Stimulated activated CD4-positive, alpha-beta T cell treated with anti-CD3 and anti-CD28 coated beads, Interleukin-15, amount 100 ng/mL, for 24 hours (primary cell): Measurements from ENCODE around the gene CEP72.
"Not testable (repeated sequence)": the region's sequence is repeated elsewhere in the genome, so short reads cannot be mapped to it uniquely, and the experiment has no call there.

ENCODE experiments used
- DNase-seq: peaks from one replicate; pipeline ENCODE4 v3.0.0-alpha.2; 2020

The CEP72 gene

DNA sequence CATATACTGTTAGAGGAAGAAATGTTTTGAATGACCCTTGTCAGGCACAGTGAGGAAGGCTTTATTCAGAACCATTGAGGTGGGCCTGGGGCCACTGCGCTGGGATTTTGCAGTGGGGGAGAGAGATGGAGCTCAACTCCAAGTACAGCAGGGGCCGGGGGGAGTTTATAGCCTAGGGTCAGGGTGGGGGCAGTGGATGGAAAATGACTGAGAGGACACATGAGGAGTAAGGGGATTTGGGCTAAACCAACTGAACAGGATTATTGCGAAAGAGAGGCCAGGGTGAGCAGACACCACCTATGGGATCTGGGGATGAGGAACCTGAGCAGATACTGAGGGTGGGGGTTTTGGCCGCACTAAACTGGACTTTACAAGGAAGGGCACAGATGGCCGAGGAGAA is 6.3 kb downstream of the CEP72 start:
- DNase-seq: no peak

DNA sequence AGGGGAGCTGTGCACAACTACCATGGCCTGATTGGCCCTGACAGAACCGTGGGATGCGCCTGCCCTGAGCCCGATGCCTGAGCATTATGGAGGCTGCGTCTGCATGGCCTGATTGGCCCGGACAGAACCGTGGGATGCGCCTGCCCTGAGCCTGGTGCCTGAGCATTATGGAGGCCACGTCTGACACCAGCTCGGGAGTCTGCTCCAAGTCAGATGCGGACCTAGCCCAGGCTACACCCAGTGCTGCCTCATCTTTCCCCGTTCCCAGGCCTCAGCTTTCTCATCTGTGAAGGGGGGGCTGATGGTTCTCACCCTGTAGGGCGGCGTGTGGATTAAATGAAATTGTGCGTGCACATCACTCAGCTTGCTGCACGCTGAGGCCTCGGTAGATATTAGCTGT is 7.3 kb downstream of the CEP72 start:
- DNase-seq: no peak

DNA sequence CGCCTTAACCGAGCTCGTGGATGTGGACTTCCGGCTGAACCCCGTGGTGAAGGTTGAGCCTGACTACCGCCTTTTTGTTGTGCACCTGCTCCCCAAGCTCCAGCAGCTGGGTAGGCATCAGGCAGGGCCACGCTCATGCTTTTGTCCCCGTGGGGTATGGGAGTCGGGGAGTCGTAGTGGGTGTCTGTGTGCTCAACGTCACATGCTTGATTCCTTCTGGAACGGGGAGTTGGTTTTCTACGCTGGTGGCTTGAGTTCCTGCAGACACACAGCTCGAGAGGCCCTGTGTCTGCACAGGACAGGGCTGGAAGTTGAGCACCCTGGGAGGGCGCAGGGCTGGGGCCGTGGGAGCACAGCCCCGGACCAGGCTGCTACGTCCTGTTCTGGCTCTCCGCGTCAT is 8.0 kb downstream of the CEP72 start:
- no peak for DNase-seq

DNA sequence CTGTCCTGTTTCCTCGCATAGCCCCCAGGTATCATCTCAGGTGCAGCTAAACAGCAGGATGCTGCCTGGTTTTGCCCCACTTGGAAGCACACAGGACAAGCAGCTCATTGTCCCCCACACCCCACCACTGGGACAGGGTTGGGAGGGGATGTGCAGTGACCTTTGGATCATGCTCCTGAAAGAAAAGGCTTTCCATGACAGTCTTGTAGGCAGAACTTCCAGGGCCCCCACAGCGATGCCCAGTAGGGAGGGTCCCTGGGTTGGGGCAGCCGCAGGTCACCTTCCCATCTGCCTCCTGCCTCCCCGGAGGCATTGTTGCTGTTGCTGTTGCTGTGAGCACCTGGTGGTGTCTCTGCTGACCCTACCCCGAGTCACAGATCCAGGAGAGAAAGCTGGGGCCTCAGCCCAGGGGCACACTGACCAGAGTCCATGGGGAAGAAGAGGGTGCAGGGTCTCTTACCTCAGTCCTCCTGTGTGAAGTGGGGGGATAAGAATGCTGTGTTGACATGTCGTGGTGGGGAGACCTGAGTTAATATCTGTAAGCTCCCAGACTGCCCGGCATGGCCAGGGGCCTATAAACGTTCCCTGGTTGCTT is 8.5 kb downstream of the CEP72 start:
- DNase-seq: no peak

DNA sequence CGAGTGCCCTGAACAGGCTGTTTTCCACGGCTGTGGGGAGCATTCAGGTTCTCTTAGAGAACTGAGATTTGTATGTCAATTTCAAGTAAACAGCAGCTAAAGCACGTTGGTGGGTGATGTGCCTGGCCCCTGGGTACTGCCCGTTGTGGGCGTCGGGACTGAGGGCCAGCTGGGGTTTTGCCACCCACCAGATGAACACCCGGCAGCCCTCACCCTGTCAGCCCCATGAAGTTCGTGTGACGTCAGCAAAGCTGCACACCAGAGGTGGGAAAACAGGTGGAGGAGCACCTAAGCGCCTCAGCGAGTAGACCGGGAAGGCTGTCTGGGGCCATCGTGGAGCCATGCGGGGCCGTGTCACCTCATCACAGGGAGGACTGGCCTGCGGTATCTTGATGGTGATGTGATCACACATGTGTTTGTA is 9.2 kb downstream of the CEP72 start:
- DNase-seq: no peak

DNA sequence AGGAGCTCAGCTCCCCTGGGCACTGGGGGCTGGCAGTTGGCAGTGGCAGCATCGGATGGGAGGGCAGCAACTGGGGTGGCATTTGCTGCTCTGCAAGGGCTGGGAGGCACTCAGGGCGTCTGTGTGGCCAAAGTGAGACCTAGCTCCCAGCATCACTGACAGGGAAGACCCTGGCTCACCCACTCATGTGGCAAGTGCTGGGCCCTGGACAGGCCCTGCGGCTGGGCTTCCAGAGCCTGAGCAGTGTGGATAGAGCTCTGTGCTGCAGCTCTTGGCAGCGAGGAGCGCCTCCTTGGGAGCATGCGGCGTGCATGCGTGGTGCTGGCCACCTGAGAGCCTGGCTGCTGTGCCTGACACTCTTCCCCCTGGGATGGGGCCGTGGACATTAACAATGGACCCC is 10.2 kb downstream of the CEP72 start:
- no peak for DNase-seq

DNA sequence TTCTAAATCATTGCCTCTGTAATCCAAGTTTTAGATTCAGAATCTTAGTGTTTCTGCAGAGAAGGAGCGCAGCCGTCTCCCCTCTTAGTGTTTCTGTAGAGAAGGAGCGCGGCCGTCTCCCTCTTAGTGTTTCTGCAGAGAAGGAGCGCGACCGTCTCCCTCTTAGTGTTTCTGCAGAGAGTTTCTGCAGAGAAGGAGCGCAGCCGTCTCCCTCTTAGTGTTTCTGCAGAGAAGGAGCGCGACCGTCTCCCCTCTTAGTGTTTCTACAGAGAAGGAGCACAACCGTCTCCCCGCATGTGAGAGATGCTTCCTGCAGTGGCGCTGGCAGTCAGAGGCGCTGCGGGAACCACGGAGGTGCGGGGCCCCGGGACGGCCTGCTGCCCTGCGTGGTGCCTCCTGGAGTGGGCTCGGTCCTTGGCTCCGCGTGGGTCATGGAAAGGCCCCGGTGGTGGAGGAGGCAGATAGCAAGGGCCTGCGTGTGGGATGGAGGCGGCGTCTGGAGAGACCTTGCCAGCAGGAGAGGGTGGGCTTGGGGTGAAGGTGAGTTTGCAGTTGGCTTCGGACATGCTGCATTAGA is 10.9 kb downstream of the CEP72 start:
- no peak for DNase-seq

DNA sequence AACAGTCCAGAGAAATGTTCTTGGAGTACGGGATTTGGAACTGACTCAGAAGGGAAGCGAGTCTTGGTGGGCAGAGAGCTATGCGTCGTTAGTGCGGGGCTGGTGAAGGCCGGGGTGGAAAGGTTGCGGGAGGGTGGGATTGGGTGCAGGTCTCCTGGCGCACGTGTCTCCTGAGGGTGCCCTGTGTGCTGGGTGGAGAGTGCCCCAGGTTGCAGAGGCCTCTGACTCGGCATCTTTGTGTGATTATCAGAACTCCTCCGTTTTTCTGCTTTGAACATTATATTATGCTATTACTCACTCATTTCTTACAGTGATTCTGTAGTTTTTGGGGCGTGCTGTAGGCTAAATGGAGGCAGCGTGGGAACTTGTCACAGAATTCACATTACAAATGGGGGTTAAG is 11.4 kb downstream of the CEP72 start:
- DNase-seq: no peak

DNA sequence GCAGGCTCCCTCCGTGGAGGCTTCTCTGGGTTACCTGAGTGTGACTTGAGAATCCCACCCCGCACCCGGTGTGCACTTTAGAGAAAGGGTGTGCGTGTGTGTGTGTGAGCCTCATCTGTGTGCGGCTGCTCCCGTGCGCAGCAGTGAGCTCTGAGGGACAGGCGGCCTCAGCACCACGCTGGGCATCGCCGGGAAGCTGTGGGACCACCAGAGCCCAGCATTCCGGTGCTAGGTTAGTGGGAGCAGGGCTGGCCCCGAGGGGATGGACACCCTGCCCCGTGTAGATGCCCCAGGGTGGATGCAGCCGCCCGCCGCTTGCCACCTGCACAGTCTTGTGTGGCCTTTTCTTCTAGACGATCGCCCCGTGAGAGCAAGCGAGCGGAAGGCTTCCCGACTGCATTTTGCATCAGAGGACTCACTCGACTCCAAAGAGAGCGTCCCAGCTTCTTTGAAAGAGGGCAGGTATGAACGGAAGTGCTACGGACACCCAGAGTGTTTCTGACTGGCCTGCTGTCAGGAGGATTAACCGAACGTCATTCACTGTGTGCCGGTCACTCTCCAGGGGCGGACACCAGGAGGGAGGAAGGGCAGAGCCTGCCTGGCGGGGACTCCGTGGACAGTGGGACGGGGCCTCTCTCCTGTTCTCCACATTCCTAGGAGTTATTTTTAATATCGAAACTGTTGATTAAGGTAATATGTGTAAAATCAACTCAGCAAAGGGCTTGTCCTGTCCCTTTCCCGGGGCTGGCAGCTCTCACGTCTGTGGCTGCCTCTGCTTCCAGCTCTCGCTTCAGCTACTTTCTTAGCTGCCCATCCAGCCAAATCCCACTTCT is 12.2 kb downstream of the CEP72 start:
- DNase-seq: no peak

DNA sequence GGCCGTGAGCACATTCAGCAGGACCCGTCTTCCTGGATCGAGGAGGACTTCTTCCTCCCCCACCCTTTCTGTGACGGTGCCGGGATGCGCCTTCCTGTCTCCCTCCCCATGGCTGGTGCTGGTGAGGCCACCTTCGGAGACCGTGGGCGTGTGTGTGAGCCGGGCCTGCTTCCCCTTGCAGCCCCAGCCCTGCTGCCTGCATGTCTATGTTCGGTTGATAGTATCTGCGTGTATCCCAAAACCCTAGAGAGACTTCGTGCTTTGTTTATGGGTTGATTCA is 12.8 kb downstream of the CEP72 start:
- DNase-seq: no peak

DNA sequence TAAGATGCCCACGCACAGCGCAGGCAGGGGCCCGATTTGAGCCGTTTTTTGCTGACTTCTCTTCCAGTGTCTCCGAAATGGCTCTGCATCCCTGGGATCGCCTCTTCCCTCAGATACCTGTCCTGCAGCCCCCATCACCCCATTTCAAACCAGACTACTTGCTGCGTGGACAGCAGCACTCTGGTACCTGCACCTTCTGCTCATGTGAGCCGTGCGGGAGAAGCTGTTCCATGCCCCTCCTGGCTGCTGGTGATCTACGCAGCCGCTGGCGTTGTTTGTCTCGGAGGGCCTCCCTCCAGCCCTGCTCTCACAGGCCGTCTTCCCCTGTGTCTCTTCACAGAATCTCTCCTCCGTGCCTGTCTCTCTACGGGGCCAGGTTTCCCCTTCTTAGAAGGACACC is 13.4 kb downstream of the CEP72 start:
- no peak for DNase-seq

DNA sequence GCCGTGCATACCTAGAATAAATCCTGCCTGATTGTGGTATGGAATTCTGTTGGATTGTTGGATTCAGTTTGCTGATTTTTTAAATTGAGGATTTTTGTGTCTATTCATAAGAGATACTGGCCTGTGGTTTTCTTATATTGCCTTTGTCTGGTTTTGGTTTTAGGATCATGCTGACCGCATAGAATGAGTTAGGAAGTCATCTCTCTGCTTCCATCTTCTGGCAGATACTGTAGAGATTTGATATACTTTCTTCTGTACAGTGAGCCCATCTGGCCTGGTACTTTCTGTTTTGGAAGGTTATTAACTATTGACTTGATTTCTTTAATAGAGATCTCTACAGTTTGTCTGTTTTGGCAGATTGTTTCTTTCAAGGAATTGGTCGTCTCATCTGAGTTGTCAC is 14.7 kb downstream of the CEP72 start:
- DNase-seq: no peak

DNA sequence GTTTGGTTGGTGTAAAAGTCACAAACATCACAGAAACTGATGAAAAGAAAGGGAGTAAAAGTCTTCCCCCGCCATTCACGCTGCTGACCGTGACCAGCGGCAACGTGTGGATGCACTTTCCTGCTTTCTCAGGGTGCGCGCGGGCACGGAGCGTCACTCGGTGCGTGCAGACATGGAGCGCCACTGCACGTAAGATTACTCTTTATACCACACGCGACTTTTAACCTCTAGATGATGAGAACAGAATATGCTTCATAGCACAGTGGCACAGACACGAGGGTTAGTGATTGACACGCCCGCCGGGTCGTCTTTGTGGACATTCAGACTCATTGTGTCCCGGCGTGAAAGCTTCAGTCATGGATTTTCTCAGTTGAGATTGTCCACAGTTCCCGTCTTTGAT is 15.7 kb downstream of the CEP72 start:
- DNase-seq: no peak

DNA sequence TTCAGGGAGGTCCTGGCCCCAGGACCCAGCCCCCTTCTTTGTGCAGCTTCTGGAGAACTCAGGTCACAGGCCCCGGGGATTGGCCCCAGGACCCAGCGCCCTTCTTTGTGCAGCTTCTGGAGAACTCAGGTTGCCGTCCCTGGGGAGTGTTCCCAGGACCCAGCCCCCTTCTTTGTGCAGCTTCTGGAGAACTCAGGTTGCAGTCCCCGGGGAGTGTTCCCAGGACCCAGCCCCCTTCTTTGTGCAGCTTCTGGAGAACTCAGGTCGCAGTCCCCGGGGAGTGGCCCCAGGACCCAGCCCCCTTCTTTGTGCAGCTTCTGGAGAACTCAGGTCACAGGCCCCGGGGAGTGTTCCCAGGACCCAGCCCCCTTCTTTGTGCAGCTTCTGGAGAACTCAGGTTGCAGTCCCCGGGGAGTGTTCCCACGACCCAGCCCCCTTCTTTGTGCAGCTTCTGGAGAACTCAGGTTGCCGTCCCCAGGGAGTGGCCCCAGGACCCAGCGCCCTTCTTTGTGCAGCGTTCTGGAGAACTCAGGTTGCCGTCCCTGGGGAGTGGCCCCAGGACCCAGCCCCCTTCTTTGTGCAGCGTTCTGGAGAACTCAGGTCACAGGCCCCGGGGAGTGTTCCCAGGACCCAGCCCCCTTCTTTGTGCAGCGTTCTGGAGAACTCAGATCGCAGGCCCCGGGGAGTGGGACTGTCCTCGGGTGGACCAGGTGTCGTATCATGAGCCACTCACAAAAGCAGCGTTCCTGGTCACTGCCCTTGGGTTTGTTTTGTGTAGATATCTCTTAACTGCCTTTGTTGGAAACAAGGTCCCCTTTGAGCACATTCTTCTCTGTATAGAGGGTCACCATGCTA is 16.4 kb downstream of the CEP72 start:
- not testable (repeated sequence) for DNase-seq

DNA sequence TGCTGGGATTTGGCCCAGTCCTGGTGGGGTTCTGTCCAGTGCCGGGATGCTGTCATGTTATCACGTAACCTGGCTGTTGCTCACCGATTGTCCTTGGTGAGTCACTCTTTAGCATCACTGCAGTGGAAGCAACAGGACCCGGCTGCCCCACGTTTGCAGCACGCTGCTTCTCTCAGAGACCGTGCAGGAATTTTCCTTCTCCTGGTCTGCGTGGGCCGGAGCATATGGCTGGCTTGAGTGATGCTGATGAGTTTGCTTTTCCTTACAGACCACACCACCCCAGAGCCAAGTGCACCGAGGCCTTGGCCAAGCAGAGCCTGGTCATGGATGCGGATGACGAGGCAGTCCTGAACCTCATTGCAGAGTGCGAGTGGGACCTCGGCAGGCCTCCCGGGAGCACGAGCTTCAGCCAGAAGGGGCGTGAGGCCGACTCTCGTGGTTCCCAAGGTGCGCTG is 21.4 kb downstream of the CEP72 start:
- no peak for DNase-seq

DNA sequence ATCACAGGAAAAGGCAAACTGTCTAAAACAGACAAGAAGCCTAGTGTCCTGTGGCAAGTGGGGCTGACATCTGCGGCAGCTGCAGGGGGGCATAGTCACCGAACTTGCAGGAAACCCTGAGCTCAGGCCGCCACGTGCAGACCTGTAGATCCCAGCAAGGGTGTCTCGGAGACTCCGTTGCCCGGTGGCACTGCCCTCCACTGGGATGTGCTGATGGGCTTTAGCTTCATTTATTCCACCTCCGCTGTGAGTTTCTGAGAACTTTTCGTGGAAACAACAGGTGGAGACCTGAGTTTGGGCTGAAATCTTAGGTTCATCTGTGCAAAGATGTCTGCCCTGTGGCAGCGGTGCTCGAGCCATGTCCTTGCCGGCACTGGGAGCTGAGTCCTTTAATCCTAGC is 22.1 kb downstream of the CEP72 start:
- DNase-seq: no peak

DNA sequence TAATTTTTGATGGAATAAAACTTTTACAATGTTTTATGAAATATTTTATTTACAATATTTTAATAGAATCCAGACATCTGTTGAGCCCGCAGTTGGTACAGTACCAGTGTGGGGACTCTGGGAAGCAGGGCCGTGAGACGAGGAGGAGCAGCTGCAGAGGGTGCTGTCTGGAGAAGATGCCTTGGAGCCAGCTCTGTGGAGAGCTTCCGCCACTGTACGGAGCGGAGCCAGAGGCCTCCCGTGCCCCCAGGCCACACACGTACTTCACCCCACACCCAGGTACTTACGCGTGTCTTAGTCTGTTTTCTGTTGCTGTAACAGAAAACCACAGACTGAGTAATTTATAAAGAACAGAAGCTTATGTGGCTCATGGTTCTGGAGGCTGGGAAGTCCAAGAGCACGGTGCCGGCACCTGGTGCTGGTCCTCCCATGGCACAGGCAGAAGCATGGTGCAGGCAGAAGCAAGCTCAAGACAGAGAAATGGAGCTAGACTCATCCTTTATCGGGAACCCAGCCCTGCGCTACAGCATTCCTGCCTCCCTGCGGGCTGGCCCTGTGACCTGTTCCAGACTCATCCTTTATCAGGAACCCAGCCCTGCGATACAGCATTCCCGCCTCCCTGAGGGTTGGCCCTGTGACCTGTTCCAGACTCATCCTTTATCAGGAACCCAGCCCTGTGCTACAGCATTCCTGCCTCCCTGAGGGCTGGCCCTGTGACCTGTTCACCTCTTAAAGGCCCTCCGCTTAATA is 23.3 kb downstream of the CEP72 start:
- DNase-seq: no peak

DNA sequence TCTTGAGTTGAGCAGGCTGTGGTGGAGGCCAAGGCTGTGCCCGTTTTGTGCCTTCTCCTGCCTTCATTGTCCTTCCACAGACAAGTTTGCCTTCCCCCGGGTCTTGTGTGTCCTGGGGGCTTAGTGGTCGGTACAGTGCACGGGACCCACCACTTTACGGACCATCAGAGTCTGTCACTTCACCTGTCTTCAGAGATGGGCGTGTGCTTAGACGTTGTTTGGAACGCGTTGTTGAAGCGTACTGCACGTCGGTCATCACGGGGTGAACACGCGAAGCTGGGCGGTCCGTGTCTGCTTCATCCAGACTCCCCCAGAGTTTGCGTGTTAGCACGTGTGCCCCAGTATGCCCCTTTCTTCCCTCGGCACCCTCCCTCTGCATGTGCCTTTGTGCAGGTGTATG is 24.8 kb downstream of the CEP72 start:
- no peak for DNase-seq

DNA sequence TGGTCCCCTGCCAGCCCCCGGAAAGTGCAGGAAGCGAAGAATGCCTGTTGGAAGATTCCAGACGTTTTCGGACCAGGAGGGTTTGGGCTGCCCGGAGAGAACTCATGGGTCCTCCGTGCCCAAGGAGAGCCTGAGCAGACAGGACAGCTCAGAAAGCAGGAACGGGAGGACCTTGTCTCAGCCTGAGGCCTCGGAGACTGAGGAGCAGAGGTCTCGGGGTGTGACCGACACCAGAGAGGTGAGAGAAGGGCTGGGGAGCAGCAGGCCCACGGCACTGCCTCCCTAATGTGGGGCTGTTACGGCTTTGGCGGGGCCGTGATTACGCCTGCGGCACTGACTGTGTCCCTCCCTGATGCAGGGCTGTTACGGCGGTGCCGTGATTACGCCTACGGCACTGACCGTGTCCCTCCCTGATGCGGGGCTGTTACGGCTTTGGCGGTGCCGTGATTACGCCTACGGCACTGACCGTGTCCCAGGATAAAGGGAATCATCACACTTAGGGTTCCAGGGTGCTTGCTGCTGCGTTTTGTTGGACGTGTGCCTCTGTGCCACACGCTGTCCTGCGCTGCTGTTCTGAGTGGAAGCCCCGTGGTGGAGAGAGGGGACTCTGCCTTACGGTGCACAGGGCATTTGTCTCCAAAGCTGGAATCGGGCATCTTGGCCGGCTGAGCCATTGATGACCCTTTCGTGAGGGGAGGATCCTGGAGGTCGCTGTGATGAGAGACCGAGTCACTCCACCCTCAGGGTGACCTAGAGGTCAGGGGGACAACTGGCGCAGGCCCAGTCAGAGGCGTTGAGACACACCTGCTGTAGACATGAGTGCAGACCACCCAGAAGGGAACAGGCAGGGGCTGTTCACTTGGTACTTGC is 25.7 kb downstream of the CEP72 start:
- no peak for DNase-seq

DNA sequence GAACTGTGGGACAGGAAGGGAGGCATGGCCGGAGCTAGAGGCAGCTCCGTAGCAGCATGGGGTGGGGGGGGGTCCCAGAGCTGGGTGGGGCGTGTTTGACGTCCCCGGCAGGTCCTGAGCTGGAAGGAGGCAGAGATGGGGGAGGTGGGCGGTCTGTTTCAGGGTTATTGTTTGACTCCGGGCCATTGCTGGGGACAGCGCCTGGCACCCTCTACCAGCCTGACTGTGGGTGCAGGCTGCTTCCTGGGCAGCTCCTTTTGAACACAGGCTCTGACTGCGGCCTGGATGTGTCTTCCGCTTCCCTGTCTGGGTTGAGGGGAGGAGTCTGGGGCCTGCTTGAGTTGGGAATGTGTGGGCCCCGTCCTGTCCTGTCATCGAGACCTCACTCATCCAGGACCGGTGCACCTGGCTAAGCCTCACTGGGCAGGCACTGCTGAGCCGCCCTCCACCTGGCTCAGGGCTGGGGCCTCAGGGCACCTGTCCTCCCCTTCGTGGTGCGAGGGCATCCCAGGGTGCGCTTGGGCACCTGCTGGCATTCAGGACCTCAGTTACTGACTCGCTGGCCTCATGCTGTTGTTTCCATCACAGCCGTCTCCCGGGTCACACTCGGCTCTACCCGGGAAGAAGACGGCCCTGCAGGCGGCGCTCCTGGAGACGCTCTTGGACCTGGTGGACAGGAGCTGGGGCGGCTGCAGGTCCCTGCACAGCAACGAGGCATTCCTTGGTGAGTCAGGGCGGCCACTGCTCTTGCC is 26.5 kb downstream of the CEP72 start:
- no peak for DNase-seq

DNA sequence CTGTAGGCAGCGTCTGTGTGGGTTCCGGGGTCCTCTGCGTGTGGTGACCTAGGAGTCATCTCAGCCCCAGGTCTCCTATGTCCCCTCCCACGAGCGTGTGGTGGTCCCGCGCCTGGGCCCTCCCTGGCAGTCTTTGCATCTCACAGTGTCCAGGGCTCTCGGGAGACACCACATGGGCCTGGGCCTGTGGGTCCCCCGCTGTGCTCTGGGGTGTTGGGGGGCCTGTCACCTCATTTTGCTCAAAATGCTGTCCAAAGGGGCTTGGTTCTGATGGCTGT is 27.1 kb downstream of the CEP72 start:
- DNase-seq: no peak
